Measurements from ENCODE around the gene FCGR3A.
"Not testable (repeated sequence)": the region's sequence is repeated elsewhere in the genome, so short reads cannot be mapped to it uniquely, and the experiment has no call there.

DNA sequence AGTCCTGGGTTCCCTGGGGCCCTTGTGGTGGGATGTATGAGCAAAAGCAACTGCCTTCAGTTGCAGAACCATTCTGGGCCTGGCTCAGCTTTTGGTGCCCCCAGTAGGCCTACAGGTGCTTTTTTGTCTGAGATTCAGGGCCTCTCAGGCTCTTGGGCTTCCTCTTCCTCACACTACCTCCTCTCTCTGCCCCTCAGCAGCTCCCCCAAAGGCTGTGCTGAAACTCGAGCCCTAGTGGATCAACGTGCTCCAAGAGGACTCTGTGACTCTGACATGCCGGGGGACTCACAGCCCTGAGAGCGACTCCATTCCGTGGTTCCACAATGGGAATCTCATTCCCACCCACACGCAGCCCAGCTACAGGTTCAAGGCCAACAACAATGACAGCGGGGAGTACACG lies 39.7 kb upstream of the FCGR3A start:
- not testable (repeated sequence) for TF ChIP-seq CTCF (conservative IDR thresholded peaks at IDR 0.05; ENCODE audit: low read depth, low read length); RCOR1 (IDR thresholded peaks at IDR 0.05; ENCODE audit: insufficient replicate concordance, low read length); POLR2A (IDR thresholded peaks at IDR 0.05; ENCODE audit: low read depth, low read length); MXI1 (IDR thresholded peaks at IDR 0.05; ENCODE audit: borderline replicate concordance, low read depth, low read length); USF2 (IDR thresholded peaks at IDR 0.05; ENCODE audit: low read depth, low read length)

All from IMR-90 (cell line).